DOHH2 (cell line): ENCODE data around the gene PLCB3.

Experiments used
- H3F3A ChIP-seq: fragments of 200-600 bp; sonication (generic), shearing (Covaris generic); 2 replicates; pipeline ENCODE4 v1.6.0; 2016; ENCODE audit warnings: antibody characterized with exemption, mild to moderate bottlenecking; ENCODE audit not compliant: control insufficient read depth, insufficient read depth
- H3K27ac ChIP-seq: fragments of 200-600 bp; sonication (generic); 2 replicates; pipeline ENCODE4 v1.5.1; 2014; ENCODE audit warnings: low read depth, mild to moderate bottlenecking, low read length, moderate library complexity
- H3K27me3 ChIP-seq: fragments of 200-600 bp; sonication (generic); 2 replicates; pipeline ENCODE4 v1.6.1; 2014; ENCODE audit warnings: mild to moderate bottlenecking, low read length, mixed read lengths; ENCODE audit not compliant: control insufficient read depth
- H3K36me3 ChIP-seq: fragments of 200-600 bp; sonication (generic); 2 replicates; pipeline ENCODE4 v1.6.1; 2014; ENCODE audit warnings: mild to moderate bottlenecking, low read length, moderate library complexity, mixed read lengths; ENCODE audit not compliant: control insufficient read depth
- H3K4me1 ChIP-seq: fragments of 200-600 bp; sonication (generic); 2 replicates; pipeline ENCODE4 v1.6.1; 2014; ENCODE audit warnings: mild to moderate bottlenecking, low read length, mixed read lengths; ENCODE audit not compliant: control insufficient read depth
- H3K4me2 ChIP-seq: fragments of 200-600 bp; sonication (generic); 2 replicates; pipeline ENCODE4 v1.6.0; 2014; ENCODE audit warnings: mild to moderate bottlenecking, low read length, moderate library complexity
- H3K4me3 ChIP-seq: fragments of 200-600 bp; sonication (generic); 2 replicates; pipeline ENCODE4 v1.5.1; 2014; ENCODE audit warnings: mild to moderate bottlenecking, low read length, mixed read lengths
- H3K79me2 ChIP-seq: fragments of 200-600 bp; sonication (generic); 2 replicates; pipeline ENCODE4 v1.6.1; 2014; ENCODE audit warnings: mild to moderate bottlenecking, low read length, mixed read lengths; ENCODE audit not compliant: control insufficient read depth
- H3K9me2 ChIP-seq: fragments of 200-600 bp; sonication (generic); replicated peaks from 2 replicates; pipeline ENCODE4 v1.6.1; 2014; ENCODE audit warnings: mild to moderate bottlenecking, low read length, mixed read lengths; ENCODE audit not compliant: control insufficient read depth
- H3K9me3 ChIP-seq: fragments of 200-600 bp; sonication (generic); 2 replicates; pipeline ENCODE4 v1.6.1; 2014; ENCODE audit warnings: antibody characterized with exemption, low read length, mixed read lengths; ENCODE audit not compliant: control insufficient read depth, insufficient read depth
- H4K20me1 ChIP-seq: fragments of 200-600 bp; sonication (generic); 2 replicates; pipeline ENCODE4 v1.6.0; 2014; ENCODE audit warnings: low read depth, mild to moderate bottlenecking, antibody characterized with exemption, low read length, moderate library complexity; ENCODE audit not compliant: control insufficient read depth, insufficient read depth
- CTCF ChIP-seq: fragments of 200-600 bp; sonication (generic); IDR thresholded peaks from one replicate; pipeline ENCODE4 v1.5.1; 2014; ENCODE audit warnings: antibody characterized with exemption, mild to moderate bottlenecking, low read depth, low read length; ENCODE audit not compliant: poor library complexity, severe bottlenecking
- EZH2phosphoT487 ChIP-seq: fragments of 200-600 bp; sonication (generic); IDR thresholded peaks from 2 replicates; pipeline ENCODE4 v1.6.1; 2017; ENCODE audit warnings: borderline replicate concordance, mild to moderate bottlenecking, antibody characterized with exemption, low read length, moderate library complexity, mixed read lengths

The PLCB3 gene

GRCh38 chr11:64251016-64251752 is at the start of gene PLCB3:
Gene PLCB3 (plus strand): TSS chr11:64251530. CDS start chr11:64251650, 120 bp downstream.
- Histone ChIP-seq H3F3A (peaks cover 16% of the 10 kb centered on the region), H3K27me3 (no peaks in the 10 kb centered on the region), H3K4me2 (peak within 1 kb of the TSS; percentile 97), H3K79me2 (peaks cover 17% of the 10 kb centered on the region), H3K9me2 (no peaks in the 10 kb centered on the region), H3K36me3 (peaks cover 14% of the 10 kb centered on the region), H4K20me1 (peaks cover 5% of the 10 kb centered on the region; the same call in 1 of the 2 replicates), H3K4me1 (peaks cover 42% of the 10 kb centered on the region), H3K27ac (peak within 1 kb of the TSS; percentile 5; the same call in 1 of the 2 replicates), H3K9me3 (no peaks in the 10 kb centered on the region), H3K4me3 (peak within 1 kb of the TSS; percentile 95)
- TF ChIP-seq EZH2phosphoT487 (no peak), CTCF (peak; percentile 66)

GRCh38 chr11:64201543-64201942 is 49.8 kb upstream of the PLCB3 start:
- Histone ChIP-seq H3F3A (peaks cover 34% of the 10 kb centered on the region), H3K9me2 (no peaks in the 10 kb centered on the region)
- TF ChIP-seq EZH2phosphoT487 (no peak), CTCF (no peak)

GRCh38 chr11:64202992-64203391 is 48.3 kb upstream of the PLCB3 start:
- no peak for TF ChIP-seq EZH2phosphoT487
- TF ChIP-seq CTCF = no peak
- Histone ChIP-seq H3K4me3 (no peak overlapping the region), H3F3A (peaks cover 34% of the 10 kb centered on the region), H3K9me3 (no peaks in the 10 kb centered on the region), H3K79me2 (peaks cover 15% of the 10 kb centered on the region), H3K9me2 (no peaks in the 10 kb centered on the region), H3K4me1 (peaks cover 53% of the 10 kb centered on the region), H3K36me3 (peaks cover 82% of the 10 kb centered on the region), H3K27me3 (no peaks in the 10 kb centered on the region), H3K4me2 (no peak overlapping the region), H4K20me1 (no peaks in the 10 kb centered on the region), H3K27ac (no peak overlapping the region; the same call in 1 of the 2 replicates)

More at GRCh38 chr11:64201543-64201942, 49.8 kb upstream of the PLCB3 start:
- Histone ChIP-seq H4K20me1 (no peaks in the 10 kb centered on the region), H3K27me3 (no peaks in the 10 kb centered on the region), H3K9me3 (no peaks in the 10 kb centered on the region), H3K4me3 (no peak overlapping the region), H3K36me3 (peaks cover 82% of the 10 kb centered on the region), H3K79me2 (peaks cover 6% of the 10 kb centered on the region), H3K27ac (no peak overlapping the region), H3K4me2 (no peak overlapping the region), H3K4me1 (peaks cover 39% of the 10 kb centered on the region)
